Measurements from ENCODE around the gene CHFR.

- TF ChIP-seq CTCF (conservative IDR thresholded peaks at IDR 0.05) (no peak), ZFX (IDR thresholded peaks at IDR 0.05) (no peak)
These were observed 103.4 kb downstream of the CHFR start for GRCh38 chr12:132783917-132784531.

Data from C4-2B (cell line).